ENCODE results near the gene HOXB6.

- TF ChIP-seq, protein P1, sequence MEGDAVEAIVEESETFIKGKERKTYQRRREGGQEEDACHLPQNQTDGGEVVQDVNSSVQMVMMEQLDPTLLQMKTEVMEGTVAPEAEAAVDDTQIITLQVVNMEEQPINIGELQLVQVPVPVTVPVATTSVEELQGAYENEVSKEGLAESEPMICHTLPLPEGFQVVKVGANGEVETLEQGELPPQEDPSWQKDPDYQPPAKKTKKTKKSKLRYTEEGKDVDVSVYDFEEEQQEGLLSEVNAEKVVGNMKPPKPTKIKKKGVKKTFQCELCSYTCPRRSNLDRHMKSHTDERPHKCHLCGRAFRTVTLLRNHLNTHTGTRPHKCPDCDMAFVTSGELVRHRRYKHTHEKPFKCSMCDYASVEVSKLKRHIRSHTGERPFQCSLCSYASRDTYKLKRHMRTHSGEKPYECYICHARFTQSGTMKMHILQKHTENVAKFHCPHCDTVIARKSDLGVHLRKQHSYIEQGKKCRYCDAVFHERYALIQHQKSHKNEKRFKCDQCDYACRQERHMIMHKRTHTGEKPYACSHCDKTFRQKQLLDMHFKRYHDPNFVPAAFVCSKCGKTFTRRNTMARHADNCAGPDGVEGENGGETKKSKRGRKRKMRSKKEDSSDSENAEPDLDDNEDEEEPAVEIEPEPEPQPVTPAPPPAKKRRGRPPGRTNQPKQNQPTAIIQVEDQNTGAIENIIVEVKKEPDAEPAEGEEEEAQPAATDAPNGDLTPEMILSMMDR (IDR thresholded peaks at IDR 0.05): no peak
- TF ChIP-seq POLR2AphosphoS5 (IDR thresholded peaks at IDR 0.05; ENCODE audit: low read depth, low read length): no peak
Observed at GRCh38 chr17:48641541-48642058, 36.8 kb upstream of the HOXB6 start.
